ENCODE data around the gene PFKL.

- TF ChIP-seq POLR2AphosphoS5 (IDR thresholded peaks at IDR 0.05; ENCODE audit: low read depth) (no peak), GABPA (IDR thresholded peaks at IDR 0.05; ENCODE audit: low read depth) (no peak), CTCF (IDR thresholded peaks at IDR 0.05; ENCODE audit: insufficient read depth, low read length) (no peak), SPI1 (IDR thresholded peaks at IDR 0.05; ENCODE audit: borderline replicate concordance, low read depth) (no peak), REST (IDR thresholded peaks at IDR 0.05; ENCODE audit: insufficient replicate concordance, low read depth) (no peak)
Observed at GRCh38 chr21:44285138-44285992, 14.5 kb upstream of the PFKL start, which contains the start of gene AIRE.

Measured in HL-60 (cell line).